HAP-1 (cell line): ENCODE results near the gene IGLL5.

ENCODE experiments used
- DNase-seq, 2 experiments: peaks; one replicate each; pipeline ENCODE4 v3.0.0-alpha.2; 2016 to 2020; ENCODE audit warnings: low spot score in 2 of 2
- H3K27me3 ChIP-seq: fragments of 250-450 bp; sonication (Bioruptor Pico); 2 replicates; pipeline ENCODE4 v1.5.1; 2020; ENCODE audit warnings: low read depth, mild to moderate bottlenecking, moderate library complexity
- H3K36me3 ChIP-seq: fragments of 250-450 bp; sonication (Bioruptor Pico); replicated peaks from 2 replicates; pipeline ENCODE4 v1.5.1; 2020; ENCODE audit warnings: mild to moderate bottlenecking
- H3K4me1 ChIP-seq: fragments of 250-450 bp; sonication (Bioruptor Pico); 2 replicates; pipeline ENCODE4 v1.5.1; 2020; ENCODE audit warnings: mild to moderate bottlenecking
- H3K4me3 ChIP-seq: fragments of 250-450 bp; sonication (Bioruptor Pico); 2 replicates; pipeline ENCODE4 v1.5.1; 2020; ENCODE audit warnings: mild to moderate bottlenecking, moderate library complexity
- H3K9me3 ChIP-seq: fragments of 250-450 bp; sonication (Bioruptor Pico); 2 replicates; pipeline ENCODE4 v1.5.1; 2020; ENCODE audit warnings: mild to moderate bottlenecking, moderate library complexity
- in situ Hi-C: fragments of 300-500 bp; cut with MboI; formaldehyde crosslinking; loops from 3 replicates; pipeline ENCODE4 v1.14.3; 2020; ENCODE audit warnings: low sequenced_read_pairs, inconsistent platforms, mixed read lengths

The IGLL5 gene

DNA sequence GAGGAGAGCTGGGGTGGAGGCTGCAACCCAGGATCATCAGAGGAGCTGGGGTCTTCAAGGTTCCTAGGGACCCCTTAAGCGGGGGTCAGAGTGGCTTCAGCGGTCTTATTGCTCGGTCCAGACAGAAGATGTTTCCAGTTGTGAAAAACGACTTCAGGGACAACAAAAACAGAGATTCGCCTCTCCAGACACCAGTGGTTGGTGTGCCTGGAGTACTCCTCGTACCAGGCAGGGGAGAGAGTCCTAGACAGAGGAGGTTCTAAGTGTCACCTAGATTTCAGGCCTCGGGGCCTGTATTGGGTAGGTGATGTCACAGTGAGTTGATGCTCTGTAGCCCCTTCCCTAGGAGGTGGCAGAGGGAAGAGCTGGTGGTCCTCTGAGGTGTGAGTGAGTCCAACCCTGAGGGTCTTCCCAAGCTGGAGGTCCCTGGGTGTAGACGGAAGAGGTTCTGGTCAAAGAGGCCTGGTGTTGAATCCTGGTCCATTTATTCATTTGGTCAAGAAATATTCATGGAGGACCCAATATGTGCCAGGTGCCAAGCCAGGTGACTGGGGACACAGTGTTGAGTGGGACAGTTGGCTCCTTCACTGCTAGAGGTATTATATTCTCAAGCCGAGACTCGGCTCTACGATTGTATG is 4.4 kb upstream of the IGLL5 start:
- Histone ChIP-seq H3K4me3 (no peak overlapping the region), H3K36me3 (no peaks in the 10 kb centered on the region), H3K27me3 (peaks cover 5% of the 10 kb centered on the region; the same call in 1 of the 2 replicates), H3K9me3 (no peaks in the 10 kb centered on the region), H3K4me1 (no peaks in the 10 kb centered on the region)
- no peak for DNase-seq
- in situ Hi-C loops: loop anchor here (10.0 kb wide), 1 partner anchor 288 kb away; no protein-coding TSS in a partner anchor

DNA sequence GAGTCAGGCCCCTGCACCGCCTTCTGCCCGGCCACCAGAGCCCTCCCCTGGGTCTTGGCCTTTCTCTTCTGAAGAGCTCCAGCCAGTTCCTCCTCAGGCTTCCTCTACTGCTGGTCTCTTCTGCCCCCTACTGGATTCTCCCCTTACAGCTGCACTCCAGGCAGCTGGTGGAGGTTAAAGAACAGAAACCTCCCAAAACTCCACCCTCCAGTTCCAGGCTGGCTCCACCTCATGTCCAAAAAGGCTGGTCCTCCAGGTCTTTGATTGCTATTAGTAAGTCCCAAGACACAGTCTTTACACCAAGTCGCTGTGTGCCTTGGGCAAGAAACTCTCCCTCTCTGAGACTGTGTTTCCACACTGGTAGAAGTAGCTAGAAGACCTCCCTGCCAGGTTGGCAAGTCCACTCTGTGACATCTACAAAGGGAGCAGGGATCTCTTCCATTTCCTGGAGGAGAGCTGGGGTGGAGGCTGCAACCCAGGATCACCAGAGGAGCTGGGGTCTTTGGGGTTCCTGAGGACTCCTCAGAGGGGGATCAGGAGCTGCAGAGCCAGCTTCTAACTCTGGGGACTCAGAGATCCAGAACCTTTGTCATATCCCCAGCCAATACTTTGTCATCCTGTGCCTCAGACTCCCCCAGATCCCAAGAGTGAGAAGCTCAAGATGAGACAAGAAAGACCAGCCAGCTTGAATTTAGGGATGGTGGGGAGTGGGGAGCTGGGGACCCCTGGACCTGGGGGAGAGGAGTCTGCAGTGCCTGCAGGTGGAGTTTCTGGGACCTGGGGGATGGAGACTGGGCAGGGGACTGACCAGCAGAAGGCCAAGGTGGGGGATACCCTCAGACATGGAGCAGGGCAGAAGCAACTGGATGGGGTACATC is 3.4 kb upstream of the IGLL5 start:
- Histone ChIP-seq H3K4me3 (no peak overlapping the region), H3K4me1 (no peaks in the 10 kb centered on the region), H3K27me3 (peaks cover 5% of the 10 kb centered on the region; the same call in 1 of the 2 replicates), H3K36me3 (no peaks in the 10 kb centered on the region), H3K9me3 (no peaks in the 10 kb centered on the region)
- in situ Hi-C loops: loop anchor here (10.0 kb wide), 1 partner anchor 289 kb away; no protein-coding TSS in a partner anchor
- peak; percentile 58 to 75 for DNase-seq

DNA sequence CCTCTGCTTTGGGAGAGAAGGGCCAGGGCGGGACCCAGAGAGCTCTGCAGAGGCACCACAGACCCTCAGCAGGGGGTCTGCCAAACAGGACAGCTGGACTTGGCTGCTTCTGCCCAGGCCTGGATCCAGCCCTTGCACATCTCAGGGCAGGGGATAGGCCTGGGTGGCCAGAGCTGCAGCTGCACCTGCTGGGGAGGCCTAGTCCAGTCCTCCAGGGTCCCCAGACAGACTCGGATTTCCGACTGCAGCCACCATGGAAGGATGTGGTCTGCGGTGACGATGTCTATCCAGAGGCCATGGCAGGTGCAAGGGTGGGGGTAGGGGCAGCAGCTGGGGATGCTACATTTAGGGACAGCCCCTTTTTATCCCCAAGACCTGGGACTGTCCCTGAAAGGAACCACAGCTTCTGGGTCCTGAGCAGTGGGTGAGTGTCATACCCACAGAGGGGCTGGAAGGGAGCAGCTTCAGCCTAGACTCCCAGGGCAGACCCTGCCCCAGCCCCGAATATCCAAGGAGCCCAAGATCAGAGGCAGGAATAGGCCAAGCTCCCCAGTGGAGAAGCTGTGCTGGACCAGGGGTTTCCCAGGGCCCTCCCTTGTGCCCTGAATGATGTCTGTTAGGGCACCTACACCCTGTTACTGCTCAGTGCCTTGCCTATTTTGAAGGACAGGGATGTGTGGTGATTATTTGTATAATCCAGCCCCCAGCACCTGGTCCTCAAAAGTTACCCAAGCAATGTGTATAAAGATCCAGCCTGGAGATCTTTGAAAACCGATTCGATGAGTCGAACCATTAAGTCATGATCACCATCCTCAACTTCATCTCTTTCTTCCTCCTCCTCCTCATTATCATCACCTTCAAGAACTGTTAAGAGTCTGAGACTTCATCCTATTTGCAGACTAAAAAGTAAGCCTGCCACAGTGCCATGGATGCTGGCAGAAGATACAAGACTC is 2.5 kb upstream of the IGLL5 start:
- H3K4me3 ChIP-seq: no peak overlapping the region
- peaks cover 9% of the 10 kb centered on the region for H3K27me3 ChIP-seq
- H3K9me3 ChIP-seq: no peaks in the 10 kb centered on the region
- in situ Hi-C loops: loop anchor here (10.0 kb wide), 1 partner anchor 290 kb away; no protein-coding TSS in a partner anchor
- H3K4me1 ChIP-seq: no peaks in the 10 kb centered on the region
- DNase-seq: no peak
- no peaks in the 10 kb centered on the region for H3K36me3 ChIP-seq

DNA sequence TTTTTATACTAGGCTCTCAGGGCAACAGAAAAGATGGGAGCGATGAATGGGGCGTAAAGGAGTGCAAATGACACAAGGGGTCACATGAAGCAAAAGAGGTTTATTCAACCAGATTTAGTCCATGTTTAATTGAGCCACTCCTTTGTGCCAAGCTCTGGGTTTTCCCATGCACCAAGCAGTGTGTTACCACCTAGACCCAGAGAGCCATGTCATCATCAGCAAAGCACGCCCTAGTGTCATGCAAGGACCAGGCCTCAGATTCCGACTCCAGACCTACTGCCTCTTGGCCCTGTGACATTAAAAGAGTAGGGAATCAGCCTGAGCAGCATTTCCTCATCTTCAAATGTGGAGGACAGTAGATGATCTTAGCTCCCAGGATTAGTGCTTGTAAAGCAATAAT is 1.1 kb upstream of the IGLL5 start:
- Histone ChIP-seq H3K36me3 (no peaks in the 10 kb centered on the region), H3K4me3 (no peak overlapping the region), H3K4me1 (no peaks in the 10 kb centered on the region), H3K27me3 (peaks cover 20% of the 10 kb centered on the region), H3K9me3 (no peaks in the 10 kb centered on the region)
- in situ Hi-C loops: loop anchor here (10.0 kb wide), 1 partner anchor 292 kb away; no protein-coding TSS in a partner anchor
- DNase-seq: no peak

DNA sequence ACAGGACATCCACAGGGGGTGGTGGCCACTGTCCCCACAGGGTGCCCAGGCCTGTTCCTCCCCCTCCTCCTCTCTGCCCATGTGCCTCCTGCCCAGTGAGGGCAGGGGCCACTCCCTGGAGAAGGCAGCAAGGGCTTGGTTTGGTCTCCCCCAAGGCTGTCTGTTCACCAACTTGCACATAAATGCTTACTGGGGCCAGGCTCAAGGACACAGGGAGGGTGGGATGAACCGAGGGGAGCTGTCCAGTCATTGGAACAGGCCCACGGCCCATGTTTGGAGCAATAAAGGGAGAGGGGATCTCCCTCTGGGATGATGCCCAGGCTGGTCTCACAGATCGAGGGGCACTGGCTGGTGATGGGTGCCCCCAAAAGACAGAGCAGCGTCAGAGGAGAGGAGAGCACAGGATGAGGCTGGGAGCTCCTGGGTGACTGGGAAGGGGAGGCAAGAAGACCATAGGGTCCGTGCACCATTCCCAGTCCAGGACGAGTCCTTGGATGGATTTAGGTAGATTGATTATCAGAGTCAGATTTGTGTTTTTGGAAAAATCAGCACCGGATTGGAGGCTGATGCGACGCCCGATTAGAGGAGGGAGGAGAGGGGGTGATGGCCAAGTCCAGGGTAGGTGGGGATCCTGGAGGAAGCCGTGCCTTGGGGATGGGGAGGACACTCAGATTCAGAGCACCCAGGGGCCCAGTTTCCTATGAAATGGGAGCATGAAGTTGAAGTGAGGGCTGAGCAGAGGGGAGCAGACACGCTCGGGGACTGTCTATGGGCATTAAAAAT is 1.1 kb downstream of the IGLL5 start:
- H3K4me3 ChIP-seq: no peak overlapping the region
- H3K36me3 ChIP-seq: no peaks in the 10 kb centered on the region
- in situ Hi-C loops: loop anchor here (10.0 kb wide), 1 partner anchor 294 kb away; no protein-coding TSS in a partner anchor
- H3K9me3 ChIP-seq: no peaks in the 10 kb centered on the region
- DNase-seq: no peak
- peaks cover 38% of the 10 kb centered on the region for H3K27me3 ChIP-seq
- H3K4me1 ChIP-seq: no peaks in the 10 kb centered on the region

- no peaks in the 10 kb centered on the region for H3K36me3 ChIP-seq
- no peak overlapping the region for H3K4me3 ChIP-seq
- in situ Hi-C loops: no loop called here
- peaks cover 38% of the 10 kb centered on the region for H3K27me3 ChIP-seq
- H3K9me3 ChIP-seq: no peaks in the 10 kb centered on the region
- no peak for DNase-seq
- no peaks in the 10 kb centered on the region for H3K4me1 ChIP-seq
Observed at GRCh38 chr22:22890085-22890484, 2.5 kb downstream of the IGLL5 start.

GRCh38 chr22:22891139-22891621 is 3.6 kb downstream of the IGLL5 start:
- in situ Hi-C loops: no loop called here
- Histone ChIP-seq H3K36me3 (no peaks in the 10 kb centered on the region), H3K27me3 (peaks cover 38% of the 10 kb centered on the region), H3K4me3 (no peak overlapping the region), H3K9me3 (no peaks in the 10 kb centered on the region), H3K4me1 (no peaks in the 10 kb centered on the region)
- no peak for DNase-seq

GRCh38 chr22:22892096-22893052 is 4.8 kb downstream of the IGLL5 start:
- in situ Hi-C loops: no loop called here

GRCh38 chr22:22893077-22893805 is 5.6 kb downstream of the IGLL5 start:
- no peaks in the 10 kb centered on the region for H3K9me3 ChIP-seq
- no peak overlapping the region for H3K4me3 ChIP-seq
- H3K27me3 ChIP-seq: peaks cover 40% of the 10 kb centered on the region
- no peaks in the 10 kb centered on the region for H3K36me3 ChIP-seq
- in situ Hi-C loops: no loop called here
- H3K4me1 ChIP-seq: no peaks in the 10 kb centered on the region
- DNase-seq: no peak

More at GRCh38 chr22:22892096-22893052, 4.8 kb downstream of the IGLL5 start:
- DNase-seq: no peak
- H3K9me3 ChIP-seq: no peaks in the 10 kb centered on the region
- no peaks in the 10 kb centered on the region for H3K36me3 ChIP-seq
- H3K4me3 ChIP-seq: no peak overlapping the region
- H3K4me1 ChIP-seq: no peaks in the 10 kb centered on the region
- peaks cover 40% of the 10 kb centered on the region for H3K27me3 ChIP-seq

DNA sequence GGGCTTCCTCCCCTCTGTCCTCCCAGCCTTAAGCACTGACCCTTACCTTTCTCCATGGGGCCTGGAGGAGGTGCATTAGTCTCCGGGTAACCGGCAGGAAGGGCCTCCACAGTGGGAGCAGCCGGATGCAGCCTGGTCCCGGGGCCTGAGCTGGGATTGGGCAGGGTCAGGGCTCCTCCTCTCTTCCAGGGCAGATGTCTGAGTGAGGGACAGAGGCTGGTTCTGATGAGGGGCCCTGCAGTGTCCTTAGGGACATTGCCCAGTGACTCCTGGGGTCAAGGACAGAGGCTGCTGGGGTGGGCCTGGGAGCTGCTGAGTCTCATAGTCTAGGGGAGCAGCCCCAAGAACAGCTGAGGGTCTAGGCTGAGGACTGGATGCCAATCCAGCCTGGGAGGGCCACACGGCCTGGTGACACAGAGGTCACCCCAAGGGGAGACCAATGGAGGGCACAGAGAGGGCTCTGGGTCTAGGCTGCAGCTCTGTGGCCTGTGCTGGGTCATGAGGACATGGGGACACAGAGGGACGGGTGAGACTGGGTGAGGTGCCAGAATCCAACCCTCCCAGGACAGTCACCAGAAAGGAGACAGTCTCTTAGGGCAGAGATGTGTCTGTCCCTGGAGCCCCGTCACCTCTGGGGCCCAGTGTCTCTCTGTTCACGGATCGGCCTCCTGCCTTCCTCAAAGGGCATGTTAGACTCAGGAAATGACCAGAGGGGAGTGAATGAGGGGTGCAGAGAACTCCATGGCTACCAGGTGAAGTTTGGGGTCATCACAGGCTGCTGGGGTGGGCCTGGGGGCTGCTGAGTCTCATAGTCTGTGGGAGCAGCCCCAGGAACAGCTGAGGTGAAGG is 6.5 kb downstream of the IGLL5 start:
- Histone ChIP-seq H3K27me3 (peaks cover 40% of the 10 kb centered on the region), H3K4me3 (no peak overlapping the region), H3K9me3 (no peaks in the 10 kb centered on the region), H3K36me3 (no peaks in the 10 kb centered on the region), H3K4me1 (no peaks in the 10 kb centered on the region)
- in situ Hi-C loops: no loop called here
- DNase-seq: no peak
